A673 (cell line): ENCODE measurements around the gene FAM131B. TPM values are rescaled to one million over a fixed set of nuclear protein-coding genes. Genes with fewer than 3 reads are reported as not detected.

Source experiments
- BruUV-seq: library from RNA; stranded (reverse); fragments of 400-500 nt; replicated peaks from 2 replicates; lab custom pipeline; 2021; lab: Mats Ljungman, UMichigan
- CTCF ChIA-PET: fragments of 300-600 bp; sonication (Branson Sonifier 250); formaldehyde crosslinking; loops from one replicate; lab custom pipeline; 2022; ENCODE audit warnings: antibody characterized with exemption; lab: Charles Lee
- POLR2A ChIA-PET: fragments of 300-600 bp; sonication (Branson Sonifier 250); formaldehyde crosslinking; loops from one replicate; lab custom pipeline; 2022; ENCODE audit warnings: antibody characterized with exemption; ENCODE audit not compliant: low non-redundant PET; lab: Charles Lee
- DNase-seq: peaks from one replicate; pipeline ENCODE4 v3.0.0-alpha.2; 2015; ENCODE audit warnings: low spot score
- H3K27ac ChIP-seq: fragments of 200-600 bp; sonication (generic); 2 replicates; pipeline ENCODE4 v1.5.1; 2016; ENCODE audit warnings: mixed run types, low read depth, mild to moderate bottlenecking, mixed read lengths, antibody characterized with exemption, low read length; ENCODE audit not compliant: poor library complexity, severe bottlenecking
- H3K27me3 ChIP-seq: fragments of 200-600 bp; sonication (generic); replicated peaks from 2 replicates; pipeline ENCODE4 v1.6.1; 2017; ENCODE audit warnings: mixed run types, low read depth, mild to moderate bottlenecking, mixed read lengths, antibody characterized with exemption, low read length; ENCODE audit not compliant: insufficient read depth, poor library complexity
- H3K36me3 ChIP-seq: fragments of 200-600 bp; sonication (generic); 2 replicates; pipeline ENCODE4 v1.6.1; 2016; ENCODE audit warnings: mixed run types, mild to moderate bottlenecking, mixed read lengths, antibody characterized with exemption, low read length; ENCODE audit not compliant: insufficient read depth, poor library complexity, severe bottlenecking
- H3K4me1 ChIP-seq: fragments of 200-600 bp; sonication (generic); 2 replicates; pipeline ENCODE4 v1.6.1; 2017; ENCODE audit warnings: mixed run types, mild to moderate bottlenecking, mixed read lengths, antibody characterized with exemption, low read length; ENCODE audit not compliant: insufficient read depth, poor library complexity, severe bottlenecking
- H3K4me3 ChIP-seq: fragments of 200-600 bp; sonication (generic); 2 replicates; pipeline ENCODE4 v1.5.1; 2016; ENCODE audit warnings: low read depth, mixed run types, mild to moderate bottlenecking, mixed read lengths, low read length; ENCODE audit not compliant: poor library complexity, severe bottlenecking
- H3K9me3 ChIP-seq: fragments of 200-600 bp; sonication (generic); 2 replicates; pipeline ENCODE4 v1.6.1; 2016; ENCODE audit warnings: mixed run types, low read depth, mild to moderate bottlenecking, mixed read lengths, antibody characterized with exemption, low read length; ENCODE audit not compliant: poor library complexity, severe bottlenecking
- CTCF ChIP-seq: fragments of 300-800, 200-600 bp; sonication (generic); conservative IDR thresholded peaks from 2 replicates; pipeline ENCODE4 v1.5.1; 2017; ENCODE audit warnings: low read depth, mild to moderate bottlenecking, antibody characterized with exemption, low read length, moderate library complexity, mixed read lengths
- EZH2 ChIP-seq: fragments of 200-600 bp; sonication (generic); IDR thresholded peaks from 2 replicates; pipeline ENCODE4 v1.6.1; 2017; ENCODE audit warnings: borderline replicate concordance, low read depth, mild to moderate bottlenecking, mixed read lengths, antibody characterized with exemption, low read length; ENCODE audit not compliant: poor library complexity, severe bottlenecking
- intact Hi-C: fragments of 100-400 bp; cut with micrococcal nuclease; formaldehyde crosslinking; loops from one replicate; pipeline ENCODE4 v1.10.0; 2022; ENCODE audit not compliant: unreplicated experiment
- microRNA-seq: library from miRNA; unstranded; fragments of <30 nt; microRNA quantifications from one replicate; pipeline ENCODE4 v1.2.0, GENCODE V29; 2021
- total RNA-seq: library from RNA; stranded (reverse); gene quantifications from 2 replicates; pipeline ENCODE4 v1.2.3, GENCODE V29; 2021

The FAM131B gene
- total RNA-seq, 1 experiment from 2014 or later, result 1.9 TPM

- intact Hi-C loops, result loop anchor here (1.0 to 5.0 kb wide), 2 partner anchors 65 to 112 kb away; no protein-coding TSS in a partner anchor
- Histone ChIP-seq H3K27me3 (no peaks in the 10 kb centered on the region), H3K4me1 (no peaks in the 10 kb centered on the region), H3K36me3 (peaks cover 79% of the 10 kb centered on the region), H3K27ac (no peak overlapping the region), H3K9me3 (no peaks in the 10 kb centered on the region), H3K4me3 (no peak overlapping the region)
- POLR2A ChIA-PET, result no interaction called here
- TSS peak; percentile 15 for BruUV-seq
- TF ChIP-seq EZH2 (no peak), CTCF (peak; percentile 87)
- peak; percentile 68 for DNase-seq
- CTCF ChIA-PET, result interaction anchor here (0.5 to 0.8 kb wide), 2 partner anchors 65 to 160 kb away, joined by 3 read pairs; no protein-coding TSS in a partner anchor
These were observed 57.0 kb downstream of the FAM131B start for GRCh38 chr7:143305423-143306070.

DNA sequence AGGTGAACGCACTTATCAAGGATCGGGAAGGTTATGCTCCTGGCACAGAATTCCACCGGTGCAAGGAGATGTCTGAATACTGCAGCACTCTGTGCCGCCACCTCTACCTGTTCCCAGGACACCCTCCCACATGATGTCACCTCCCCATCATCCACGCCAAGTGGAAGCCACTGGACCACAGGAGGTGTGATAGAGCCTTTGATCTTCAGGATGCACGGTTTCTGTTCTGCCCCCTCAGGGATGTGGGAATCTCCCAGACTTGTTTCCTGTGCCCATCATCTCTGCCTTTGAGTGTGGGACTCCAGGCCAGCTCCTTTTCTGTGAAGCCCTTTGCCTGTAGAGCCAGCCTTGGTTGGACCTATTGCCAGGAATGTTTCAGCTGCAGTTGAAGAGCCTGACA is 57.6 kb downstream of the FAM131B start:
- ChIA-PET POLR2A (no interaction called here), CTCF (interaction anchor here (0.5 to 0.8 kb wide), 2 partner anchors 64 to 161 kb away, joined by 3 read pairs; no protein-coding TSS in a partner anchor)
- no peaks in the 10 kb centered on the region for H3K27me3 ChIP-seq
- no TSS peak for BruUV-seq
- no peak overlapping the region for H3K27ac ChIP-seq
- DNase-seq, result no peak
- no peak overlapping the region for H3K4me3 ChIP-seq
- no peaks in the 10 kb centered on the region for H3K4me1 ChIP-seq
- no peak for TF ChIP-seq CTCF
- no peak for TF ChIP-seq EZH2
- peaks cover 85% of the 10 kb centered on the region for H3K36me3 ChIP-seq
- H3K9me3 ChIP-seq, result no peaks in the 10 kb centered on the region
- intact Hi-C loops, result loop anchor here (1.0 to 5.0 kb wide), 2 partner anchors 65 to 112 kb away; no protein-coding TSS in a partner anchor

GRCh38 chr7:143303733-143304132 is 58.8 kb downstream of the FAM131B start:
- intact Hi-C loops, result no loop called here
- H3K4me3 ChIP-seq, result no peak overlapping the region
- no TSS peak for BruUV-seq
- peaks cover 97% of the 10 kb centered on the region for H3K36me3 ChIP-seq
- no peaks in the 10 kb centered on the region for H3K27me3 ChIP-seq
- no peaks in the 10 kb centered on the region for H3K9me3 ChIP-seq
- ChIA-PET CTCF (no interaction called here), POLR2A (no interaction called here)
- TF ChIP-seq EZH2 (no peak), CTCF (no peak)
- H3K27ac ChIP-seq, result no peak overlapping the region
- H3K4me1 ChIP-seq, result no peaks in the 10 kb centered on the region
- no peak for DNase-seq

Small RNA genes lying within 50 kb of the gene (microRNA-seq; reads per million reads assigned to microRNA genes)
- gene MIR6892, result 5.1 reads per million, percentile 17 among the genes with 10 or more reads in this experiment

Other genes starting within 250 kb of the FAM131B start
- not detected in 2 replicates for gene PIP, start 230.6 kb downstream of the FAM131B start, total RNA-seq
- gene TAS2R39, start 179.3 kb downstream of the FAM131B start, total RNA-seq, result not detected in 2 replicates
- not detected in 2 replicates for gene TAS2R40, start 140.7 kb downstream of the FAM131B start, total RNA-seq
- 43.1 and 50.8 TPM in 2 replicates for gene GSTK1, start 99.3 kb downstream of the FAM131B start, total RNA-seq
- gene TMEM139, start 77.8 kb downstream of the FAM131B start, total RNA-seq, result not detected in 2 replicates
- 57.8 and 76.8 TPM in 2 replicates for gene CASP2, start 74.4 kb downstream of the FAM131B start, total RNA-seq
- gene CLCN1, start 46.6 kb downstream of the FAM131B start, total RNA-seq, result not detected in 2 replicates
- 130 and 132 TPM in 2 replicates for gene ZYX, start 18.6 kb upstream of the FAM131B start, total RNA-seq
- gene EPHA1, start 46.1 kb upstream of the FAM131B start, total RNA-seq, result 1.2 and 1.7 TPM in 2 replicates
- not detected in 2 replicates for gene TAS2R60, start 80.7 kb upstream of the FAM131B start, total RNA-seq
- not detected in 2 replicates for gene TAS2R41, start 115.2 kb upstream of the FAM131B start, total RNA-seq
- gene CTAGE15, start 209.1 kb upstream of the FAM131B start, total RNA-seq, result not detected in 2 replicates